Lower lobe of right lung (tissue), 2 donors: Measurements from ENCODE around the gene RHBG. TPM values are rescaled to one million over a fixed set of nuclear protein-coding genes. Genes with fewer than 3 reads are reported as not detected.

Experiments used
- ATAC-seq, 2 donors: fragments of 200-7000 bp; cut with Tn5 transposase; one replicate each; pipeline ENCODE4 v1.9.1; 2020 to 2022; ENCODE audit warnings: mild to moderate bottlenecking in 2 of 2, moderate library complexity in 2 of 2
- DNase-seq: peaks from one replicate; pipeline ENCODE4 v3.0.0-alpha.2; 2020
- H3K27ac ChIP-seq: fragments of 200-600 bp; one replicate; pipeline ENCODE4 v1.8.0; 2022
- H3K27me3 ChIP-seq: fragments of 200-600 bp; one replicate; pipeline ENCODE4 v1.8.0; 2022; ENCODE audit warnings: low read depth
- H3K36me3 ChIP-seq: fragments of 200-600 bp; one replicate; pipeline ENCODE4 v1.8.0; 2022; ENCODE audit warnings: mild to moderate bottlenecking
- H3K4me1 ChIP-seq: fragments of 200-600 bp; one replicate; pipeline ENCODE4 v1.8.0; 2022
- H3K4me3 ChIP-seq: fragments of 200-600 bp; one replicate; pipeline ENCODE4 v1.8.0; 2022; ENCODE audit warnings: mild to moderate bottlenecking
- H3K9me3 ChIP-seq: fragments of 200-600 bp; one replicate; pipeline ENCODE4 v1.8.0; 2022
- intact Hi-C: fragments of 100-400 bp; cut with DNase I; formaldehyde crosslinking; loops from one replicate; pipeline ENCODE4 v1.11.0; 2022
- total RNA-seq: library from RNA; stranded (reverse); fragmentation: NEBNext Ultra II Directional; extraction: Animal tissue kit (Norgen Biotek cat#: 25700); gene quantifications from one replicate; pipeline ENCODE4 v1.2.1, GENCODE V29; 2021
- TF ChIP-seq, protein P1 (sequence below): fragments of 200-600 bp; IDR thresholded peaks from one replicate; pipeline ENCODE4 v1.8.0; 2022; ENCODE audit warnings: antibody characterized with exemption, mild to moderate bottlenecking
- donor health status: DM: no; HTN: yes; CAD: no; lungs with severe emphysema.

Gene RHBG
- total RNA-seq, 1 donor from 2014 or later, result not detected

DNA sequence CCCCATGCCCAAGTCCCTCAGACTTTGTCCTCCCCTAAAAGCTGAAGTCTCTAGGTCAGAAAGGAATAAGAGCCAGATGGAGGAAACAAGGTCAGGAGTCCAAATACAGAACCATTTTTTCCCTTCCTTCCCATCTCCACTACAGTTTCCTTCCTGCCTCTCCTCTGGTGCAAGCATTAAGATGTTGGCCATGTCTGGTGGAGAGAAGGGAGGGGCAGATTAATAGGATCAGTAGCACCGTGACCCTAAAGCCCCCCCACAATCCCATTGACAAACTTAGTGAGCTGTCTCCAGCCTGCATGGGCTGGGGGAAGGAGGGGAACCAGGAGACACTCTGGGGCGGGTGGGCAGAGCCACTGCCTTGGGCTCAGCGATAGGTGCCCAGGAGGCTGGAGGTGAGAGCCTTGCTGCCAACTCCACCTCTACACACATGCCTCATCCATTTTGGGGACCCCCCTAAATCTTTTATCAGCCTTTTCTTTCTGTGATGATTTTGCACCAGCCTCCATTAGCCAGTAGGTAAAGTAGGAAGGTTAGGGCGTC lies 59.8 kb downstream of the RHBG start:
- no peaks in the 10 kb centered on the region for H3K36me3 ChIP-seq
- ATAC-seq (no peak), DNase-seq (no peak)
- no peak overlapping the region for H3K4me3 ChIP-seq
- H3K4me1 ChIP-seq, result no peaks in the 10 kb centered on the region
- TF ChIP-seq, protein P1, sequence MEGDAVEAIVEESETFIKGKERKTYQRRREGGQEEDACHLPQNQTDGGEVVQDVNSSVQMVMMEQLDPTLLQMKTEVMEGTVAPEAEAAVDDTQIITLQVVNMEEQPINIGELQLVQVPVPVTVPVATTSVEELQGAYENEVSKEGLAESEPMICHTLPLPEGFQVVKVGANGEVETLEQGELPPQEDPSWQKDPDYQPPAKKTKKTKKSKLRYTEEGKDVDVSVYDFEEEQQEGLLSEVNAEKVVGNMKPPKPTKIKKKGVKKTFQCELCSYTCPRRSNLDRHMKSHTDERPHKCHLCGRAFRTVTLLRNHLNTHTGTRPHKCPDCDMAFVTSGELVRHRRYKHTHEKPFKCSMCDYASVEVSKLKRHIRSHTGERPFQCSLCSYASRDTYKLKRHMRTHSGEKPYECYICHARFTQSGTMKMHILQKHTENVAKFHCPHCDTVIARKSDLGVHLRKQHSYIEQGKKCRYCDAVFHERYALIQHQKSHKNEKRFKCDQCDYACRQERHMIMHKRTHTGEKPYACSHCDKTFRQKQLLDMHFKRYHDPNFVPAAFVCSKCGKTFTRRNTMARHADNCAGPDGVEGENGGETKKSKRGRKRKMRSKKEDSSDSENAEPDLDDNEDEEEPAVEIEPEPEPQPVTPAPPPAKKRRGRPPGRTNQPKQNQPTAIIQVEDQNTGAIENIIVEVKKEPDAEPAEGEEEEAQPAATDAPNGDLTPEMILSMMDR, result no peak
- no peaks in the 10 kb centered on the region for H3K9me3 ChIP-seq
- intact Hi-C loops, result no loop called here
- H3K27me3 ChIP-seq, result peaks cover 80% of the 10 kb centered on the region
- no peak overlapping the region for H3K27ac ChIP-seq

DNA sequence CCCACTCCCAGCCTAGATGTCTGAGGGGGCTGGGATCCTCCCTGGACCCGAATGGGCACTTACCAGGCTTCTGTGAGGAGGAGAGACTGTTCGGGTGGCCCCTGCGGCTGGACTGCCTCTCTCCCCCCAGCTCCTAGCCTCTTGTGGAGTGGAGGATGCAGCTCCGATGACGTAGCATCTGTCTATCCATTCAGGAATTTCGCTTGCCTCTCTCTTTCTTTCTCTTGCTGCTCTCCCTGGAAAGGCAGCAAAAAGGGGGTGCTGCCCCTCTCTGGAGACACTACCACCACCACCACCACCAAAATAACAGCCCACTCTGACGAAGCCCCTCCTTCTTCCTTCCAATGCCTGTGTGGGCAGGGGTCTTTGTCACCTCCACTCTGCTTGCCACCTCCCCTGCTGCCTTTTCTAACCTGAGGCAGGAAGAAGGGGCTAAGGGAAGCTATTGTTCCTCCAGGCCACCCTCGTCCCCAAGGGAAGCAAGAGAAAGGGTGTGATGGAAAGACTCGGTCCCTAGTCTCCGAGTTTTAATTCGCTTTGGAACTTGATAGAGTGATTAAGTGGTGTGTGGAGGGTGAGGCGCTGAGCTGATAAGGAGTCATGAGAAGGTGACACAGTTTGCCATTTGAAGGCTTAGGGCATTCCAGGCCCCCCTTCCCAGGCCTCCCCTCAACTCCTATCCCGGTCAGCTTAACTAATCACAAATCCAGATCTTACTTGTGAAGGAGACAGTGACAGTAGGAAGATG lies 60.5 kb downstream of the RHBG start:
- H3K27me3 ChIP-seq, result peaks cover 83% of the 10 kb centered on the region
- H3K4me3 ChIP-seq, result no peak overlapping the region
- no peaks in the 10 kb centered on the region for H3K9me3 ChIP-seq
- ATAC-seq, result no peak
- TF ChIP-seq, protein P1, result no peak
- intact Hi-C loops, result no loop called here
- H3K27ac ChIP-seq, result no peak overlapping the region
- no peak for DNase-seq
- H3K4me1 ChIP-seq, result no peaks in the 10 kb centered on the region
- H3K36me3 ChIP-seq, result no peaks in the 10 kb centered on the region

DNA sequence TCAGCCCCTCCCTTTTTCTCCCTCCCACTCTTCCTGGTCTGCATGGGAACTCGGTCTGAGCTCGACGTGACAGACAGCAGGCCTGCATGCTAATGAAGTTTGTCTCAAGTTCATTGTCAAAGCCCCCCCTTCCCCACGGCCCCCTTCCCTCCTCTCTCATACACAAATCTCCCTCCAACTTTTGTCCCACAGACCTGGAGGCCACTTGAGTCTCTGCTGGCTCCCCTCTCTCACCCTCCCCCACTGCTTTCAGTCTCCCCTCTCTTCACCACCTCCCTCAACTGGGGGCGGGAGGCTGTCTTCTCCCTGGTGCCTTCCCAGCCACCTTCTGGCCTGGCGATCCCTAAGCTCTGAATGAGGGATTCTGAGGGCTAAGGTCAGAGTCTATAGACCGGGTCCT lies 61.3 kb downstream of the RHBG start:
- intact Hi-C loops, result no loop called here
- DNase-seq (no peak), ATAC-seq (no peak)
- no peaks in the 10 kb centered on the region for H3K36me3 ChIP-seq
- H3K4me1 ChIP-seq, result peaks cover 1% of the 10 kb centered on the region
- TF ChIP-seq, protein P1, result no peak
- H3K9me3 ChIP-seq, result no peaks in the 10 kb centered on the region
- H3K4me3 ChIP-seq, result no peak overlapping the region
- H3K27ac ChIP-seq, result no peak overlapping the region
- H3K27me3 ChIP-seq, result peaks cover 91% of the 10 kb centered on the region

DNA sequence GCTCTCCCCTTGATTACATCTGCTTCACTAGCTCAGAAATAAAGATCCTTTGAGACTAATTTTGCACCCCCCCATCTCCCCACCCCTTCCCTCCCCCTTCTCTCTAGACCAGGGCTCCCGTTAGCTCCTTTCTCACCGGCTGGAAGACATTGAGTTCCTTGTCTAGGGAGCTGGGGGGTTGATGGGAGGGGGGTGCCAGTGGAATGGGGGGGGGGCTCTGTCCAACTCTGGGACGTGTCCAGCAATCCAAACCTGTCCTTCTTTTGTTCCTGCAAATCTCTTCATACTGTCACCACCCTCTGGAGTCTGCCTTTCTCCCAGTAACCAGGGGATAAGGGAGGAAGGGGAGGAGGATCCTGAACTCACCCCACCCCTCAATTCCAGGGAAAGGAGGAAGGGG lies 61.9 kb downstream of the RHBG start:
- Histone ChIP-seq H3K27ac (no peak overlapping the region), H3K4me3 (no peak overlapping the region), H3K36me3 (no peaks in the 10 kb centered on the region), H3K9me3 (no peaks in the 10 kb centered on the region), H3K27me3 (peaks cover 91% of the 10 kb centered on the region), H3K4me1 (peaks cover 7% of the 10 kb centered on the region)
- no peak for ATAC-seq
- DNase-seq, result no peak
- intact Hi-C loops, result no loop called here
- TF ChIP-seq, protein P1, result no peak

DNA sequence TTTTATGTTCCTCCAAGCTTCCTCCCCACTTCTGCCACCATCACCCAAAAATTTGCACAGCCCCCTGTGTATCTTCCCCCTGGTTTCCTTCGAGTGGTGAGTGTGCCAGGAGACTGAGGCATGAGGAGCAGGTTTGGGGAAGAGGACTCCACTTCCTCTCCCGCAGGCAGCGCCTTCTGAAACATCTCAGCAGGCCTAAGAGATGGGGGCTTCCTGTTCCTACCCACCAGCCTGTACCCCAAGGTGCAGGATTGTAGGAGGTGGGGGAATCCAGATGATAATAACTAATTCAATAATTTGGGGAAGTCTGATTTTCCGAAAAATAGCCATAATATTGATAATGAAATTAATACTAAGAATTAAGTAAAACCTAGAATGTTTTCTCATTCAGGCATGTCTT lies 62.4 kb downstream of the RHBG start:
- TF ChIP-seq, protein P1, result no peak
- no peak for DNase-seq
- no peak for ATAC-seq
- no peaks in the 10 kb centered on the region for H3K36me3 ChIP-seq
- peaks cover 91% of the 10 kb centered on the region for H3K27me3 ChIP-seq
- H3K4me3 ChIP-seq, result no peak overlapping the region
- H3K27ac ChIP-seq, result no peak overlapping the region
- H3K4me1 ChIP-seq, result peaks cover 10% of the 10 kb centered on the region
- intact Hi-C loops, result no loop called here
- H3K9me3 ChIP-seq, result no peaks in the 10 kb centered on the region
